Fibroblast of lung (primary cell): ENCODE measurements around the gene OASL. TPM values are rescaled to one million over a fixed set of nuclear protein-coding genes. Genes with fewer than 3 reads are reported as not detected.

Experiments used
- DNase-seq, 2 donors: peaks; one replicate each; pipeline versions ENCODE4 v3.0.0 to v3.0.0-alpha.2; 2010; ENCODE audit warnings: low read depth in 2 of 2
- H2AFZ ChIP-seq: 2 replicates; pipeline ENCODE4 v1.5.1; 2012; ENCODE audit warnings: low read length, control low read depth, inconsistent platforms
- H3K27ac ChIP-seq: 2 replicates; pipeline ENCODE4 v1.5.1; 2011; ENCODE audit warnings: low read length, control low read depth; ENCODE audit not compliant: insufficient read depth
- H3K27me3 ChIP-seq: 2 replicates; pipeline ENCODE4 v1.5.1; 2011; ENCODE audit warnings: mild to moderate bottlenecking, low read length; ENCODE audit not compliant: control insufficient read depth, insufficient read depth
- H3K36me3 ChIP-seq: 2 replicates; pipeline ENCODE4 v1.5.1; 2011; ENCODE audit warnings: low read length; ENCODE audit not compliant: control insufficient read depth, insufficient read depth
- H3K4me1 ChIP-seq: 2 replicates; pipeline ENCODE4 v1.5.1; 2011; ENCODE audit warnings: low read length; ENCODE audit not compliant: control insufficient read depth, insufficient read depth; ENCODE audit errors: extremely low read depth
- H3K4me2 ChIP-seq: 2 replicates; pipeline ENCODE4 v1.5.1; 2011; ENCODE audit warnings: low read length, control low read depth; ENCODE audit not compliant: insufficient read depth; ENCODE audit errors: extremely low read depth
- H3K4me3 ChIP-seq, 4 experiments: fragments of 200-600 bp in 1 of 4; sonication (generic) in 1 of 4; replicated peaks in 1 of 4; 2 replicates each; pipeline ENCODE4 v1.5.1; 2011 to 2016; ENCODE audit warnings: low read length in 4 of 4, low read depth in 3 of 4, mild to moderate bottlenecking in 3 of 4, control low read depth in 2 of 4, inconsistent platforms in 1 of 4, mixed read lengths in 1 of 4; ENCODE audit not compliant: insufficient read depth in 1 of 4; ENCODE audit errors: control extremely low read depth in 1 of 4
- H3K79me2 ChIP-seq: 2 replicates; pipeline ENCODE4 v1.5.1; 2012; ENCODE audit warnings: mild to moderate bottlenecking, low read length, inconsistent platforms; ENCODE audit not compliant: control insufficient read depth, insufficient read depth
- H3K9ac ChIP-seq: 2 replicates; pipeline ENCODE4 v1.5.1; 2011; ENCODE audit warnings: mild to moderate bottlenecking, low read length, control low read depth; ENCODE audit not compliant: insufficient read depth
- H3K9me3 ChIP-seq: 2 replicates; pipeline ENCODE4 v1.5.1; 2012; ENCODE audit warnings: low read depth, low read length; ENCODE audit not compliant: control insufficient read depth, insufficient read depth
- H4K20me1 ChIP-seq: 2 replicates; pipeline ENCODE4 v1.5.1; 2011; ENCODE audit warnings: low read length; ENCODE audit not compliant: control insufficient read depth, insufficient read depth; ENCODE audit errors: extremely low read depth
- CTCF ChIP-seq, 2 donors: IDR thresholded peaks in 1 of 2; conservative IDR thresholded peaks in 1 of 2; 1 replicate in 1 of 2; 2 replicates in 1 of 2; pipeline ENCODE4 v1.5.1; 2011 to 2012; ENCODE audit warnings: low read length in 2 of 2, control low read depth in 1 of 2, inconsistent platforms in 1 of 2, low read depth in 1 of 2, mild to moderate bottlenecking in 1 of 2
- EZH2 ChIP-seq: IDR thresholded peaks from 2 replicates; pipeline ENCODE4 v1.5.1; 2012; ENCODE audit warnings: low read length, control low read depth, mild to moderate bottlenecking; ENCODE audit errors: missing control alignments
- polyA plus RNA-seq, 2 donors: library from polyadenylated mRNA; depleted of rRNA in 1 of 2; stranded (reverse) in 1 of 2; unstranded in 1 of 2; fragments of >200 nt; gene quantifications; 2 replicates each; pipeline ENCODE4 v1.2.1, GENCODE V29; 2011 to 2012; ENCODE audit warnings: missing spikeins in 1 of 2
- total RNA-seq: library from RNA; depleted of rRNA; stranded (reverse); fragments of >200 nt; gene quantifications from 2 replicates; pipeline ENCODE4 v1.2.1, GENCODE V29; 2014

The OASL gene
- total and polyA plus RNA-seq, 2 donors (not counting 1 experiment from before 2014, with no cell fraction given): 0.07 to 1.2 TPM

DNA sequence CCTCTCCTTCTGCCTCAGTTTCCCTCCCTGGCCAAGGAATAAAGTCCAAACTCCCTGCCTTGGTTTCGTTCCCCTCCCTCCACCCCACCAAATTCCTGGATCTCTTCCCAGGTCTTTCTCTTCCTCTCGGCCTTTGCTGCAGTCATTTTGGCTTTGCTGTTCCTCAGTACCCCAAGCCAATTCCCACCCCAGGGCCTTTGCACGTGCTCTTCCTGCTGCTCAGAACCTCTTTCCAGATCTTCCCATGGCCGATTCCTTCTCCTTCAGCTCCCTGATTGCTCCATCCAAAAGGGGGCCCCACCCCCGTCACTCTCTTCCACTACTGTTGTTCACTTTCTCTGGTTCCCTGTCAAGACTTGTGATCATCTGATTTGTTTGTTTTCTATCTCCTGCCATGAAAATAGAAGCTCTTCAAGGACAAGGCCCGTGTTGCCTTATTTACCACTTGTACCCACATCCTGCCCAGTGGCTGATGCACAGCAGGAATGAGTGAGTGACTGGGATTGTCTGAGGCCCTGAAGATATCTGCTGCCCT is 57.6 kb downstream of the OASL start:
- no peaks in the 10 kb centered on the region for H3K36me3 ChIP-seq
- H2AFZ ChIP-seq: no peak overlapping the region
- H3K27ac ChIP-seq: no peak overlapping the region
- no peaks in the 10 kb centered on the region for H4K20me1 ChIP-seq
- no peak for TF ChIP-seq CTCF (conservative IDR thresholded peaks at IDR 0.05 in 1 of 2, IDR thresholded peaks at IDR 0.05 in 1 of 2; ENCODE audit: low read depth in 1 of 2, low read length in 2 of 2)
- TF ChIP-seq EZH2: no peak
- H3K27me3 ChIP-seq: no peaks in the 10 kb centered on the region
- no peaks in the 10 kb centered on the region for H3K79me2 ChIP-seq
- H3K4me3 ChIP-seq: no peak overlapping the region
- H3K9ac ChIP-seq: no peak overlapping the region
- DNase-seq: no peak
- no peaks in the 10 kb centered on the region for H3K4me1 ChIP-seq
- no peaks in the 10 kb centered on the region for H3K9me3 ChIP-seq
- H3K4me2 ChIP-seq: no peak overlapping the region

DNA sequence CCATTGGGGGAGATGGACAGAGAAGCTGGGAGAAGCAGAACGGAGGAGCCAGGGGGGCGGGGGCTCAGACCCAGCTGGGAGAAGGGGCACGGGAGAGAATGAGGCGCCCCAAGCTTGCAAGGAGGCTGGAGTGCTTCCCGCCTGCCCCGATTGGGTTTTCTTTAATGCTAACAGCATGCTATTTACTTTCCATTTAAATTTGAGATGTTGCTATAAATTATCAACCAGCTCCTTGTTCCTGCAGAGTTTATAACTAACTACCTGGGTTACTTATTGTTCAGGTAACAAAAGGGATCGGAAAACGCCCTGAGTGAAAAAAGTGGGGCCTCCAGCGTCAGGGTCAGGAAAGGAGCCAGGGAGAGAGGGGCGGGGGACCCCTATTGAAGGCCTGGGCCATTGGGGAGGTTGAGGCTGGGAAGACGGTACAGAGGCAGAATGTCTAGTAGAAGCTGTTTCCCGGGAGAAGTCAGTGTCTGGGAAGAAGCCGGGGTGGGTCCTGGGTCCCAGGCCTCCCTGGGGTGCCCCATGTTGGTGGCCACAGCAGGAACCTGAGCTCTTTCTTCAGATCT is 58.2 kb downstream of the OASL start:
- Histone ChIP-seq H3K36me3 (no peaks in the 10 kb centered on the region), H2AFZ (no peak overlapping the region), H3K4me3 (no peak overlapping the region), H3K79me2 (no peaks in the 10 kb centered on the region), H3K9me3 (no peaks in the 10 kb centered on the region), H4K20me1 (no peaks in the 10 kb centered on the region), H3K27ac (no peak overlapping the region), H3K4me1 (no peaks in the 10 kb centered on the region), H3K27me3 (no peaks in the 10 kb centered on the region), H3K4me2 (no peak overlapping the region), H3K9ac (no peak overlapping the region)
- DNase-seq: no peak
- TF ChIP-seq EZH2 (no peak), CTCF (conservative IDR thresholded peaks at IDR 0.05 in 1 of 2, IDR thresholded peaks at IDR 0.05 in 1 of 2; ENCODE audit: low read depth in 1 of 2, low read length in 2 of 2) (no peak)

DNA sequence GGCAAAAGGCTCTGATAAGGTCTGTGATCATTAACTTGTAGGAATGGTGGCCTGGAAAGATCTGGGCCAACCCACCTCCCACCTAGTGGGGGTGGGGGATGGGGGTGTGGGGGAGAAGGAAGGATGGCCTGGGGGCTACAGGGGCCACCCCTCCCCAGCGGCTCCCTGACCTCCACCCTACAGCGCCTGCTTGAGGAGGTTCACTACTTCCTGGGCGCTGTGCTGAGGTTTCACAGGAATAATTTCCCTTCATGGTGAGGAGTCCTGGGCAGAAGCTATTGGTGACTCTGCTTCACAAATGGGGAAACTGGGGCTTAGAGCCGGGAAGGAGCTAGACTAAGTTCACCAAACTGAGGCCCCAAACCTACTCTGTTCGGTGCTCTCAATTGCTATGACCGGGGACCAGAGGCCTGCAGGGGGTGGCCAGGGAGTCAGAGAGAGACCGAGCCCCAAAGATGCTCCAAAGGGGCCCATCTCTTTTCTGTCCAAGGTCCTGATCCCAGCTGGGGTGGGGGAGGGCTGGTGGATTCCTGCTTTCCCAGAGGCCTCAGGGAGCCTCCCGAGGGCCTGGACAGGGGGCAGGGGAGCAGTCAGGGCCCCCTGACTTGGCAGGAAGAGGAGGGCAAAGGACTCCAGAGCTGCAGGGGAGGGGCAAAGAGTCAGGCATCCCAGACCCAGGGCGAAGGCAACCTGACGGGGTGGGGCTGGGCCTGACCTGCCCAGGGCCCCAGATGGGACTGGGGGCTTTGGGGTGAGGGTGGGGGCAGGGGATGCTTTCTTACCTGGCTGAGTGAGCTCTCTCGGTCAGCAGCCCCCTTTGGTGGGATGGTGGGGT is 59.0 kb downstream of the OASL start:
- no peak overlapping the region for H3K9ac ChIP-seq
- H3K79me2 ChIP-seq: no peaks in the 10 kb centered on the region
- H3K27ac ChIP-seq: no peak overlapping the region
- no peaks in the 10 kb centered on the region for H3K4me1 ChIP-seq
- H3K36me3 ChIP-seq: no peaks in the 10 kb centered on the region
- no peaks in the 10 kb centered on the region for H3K27me3 ChIP-seq
- H3K4me2 ChIP-seq: no peak overlapping the region
- H4K20me1 ChIP-seq: no peaks in the 10 kb centered on the region
- TF ChIP-seq EZH2 (no peak), CTCF (conservative IDR thresholded peaks at IDR 0.05 in 1 of 2, IDR thresholded peaks at IDR 0.05 in 1 of 2; ENCODE audit: low read depth in 1 of 2, low read length in 2 of 2) (no peak)
- no peak overlapping the region for H2AFZ ChIP-seq
- no peak overlapping the region for H3K4me3 ChIP-seq
- H3K9me3 ChIP-seq: no peaks in the 10 kb centered on the region
- DNase-seq: no peak
